Loucy (cell line): ENCODE data around the gene MYO1D.

Experiments used
- H2AFZ ChIP-seq: fragments of 200-600 bp; sonication (generic); 2 replicates; pipeline ENCODE4 v1.6.0; 2016; ENCODE audit warnings: antibody characterized with exemption, mild to moderate bottlenecking, low read length, moderate library complexity
- H3F3A ChIP-seq: fragments of 200-600 bp; 2 replicates; pipeline ENCODE4 v1.6.0; 2016; ENCODE audit warnings: antibody characterized with exemption, low read depth, mild to moderate bottlenecking
- H3K27me3 ChIP-seq: fragments of 200-600 bp; sonication (generic); 2 replicates; pipeline ENCODE4 v1.6.1; 2014; ENCODE audit warnings: low read length, mild to moderate bottlenecking; ENCODE audit not compliant: insufficient read depth, poor library complexity, severe bottlenecking
- H3K36me3 ChIP-seq: fragments of 200-600 bp; sonication (generic); 2 replicates; pipeline ENCODE4 v1.6.1; 2016; ENCODE audit warnings: low read length; ENCODE audit not compliant: insufficient read depth
- H3K4me1 ChIP-seq: fragments of 200-600 bp; sonication (generic); 2 replicates; pipeline ENCODE4 v1.5.1; 2014; ENCODE audit warnings: low read length, mild to moderate bottlenecking; ENCODE audit not compliant: insufficient read depth, poor library complexity, severe bottlenecking
- H3K4me2 ChIP-seq: fragments of 200-600 bp; sonication (generic); 2 replicates; pipeline ENCODE4 v1.6.0; 2014; ENCODE audit warnings: antibody characterized with exemption, low read length, low read depth, mild to moderate bottlenecking; ENCODE audit not compliant: poor library complexity, severe bottlenecking
- H3K4me3 ChIP-seq: fragments of 200-600 bp; sonication (generic); 2 replicates; pipeline ENCODE4 v1.5.1; 2014; ENCODE audit warnings: low read length, mild to moderate bottlenecking, mixed read lengths; ENCODE audit not compliant: poor library complexity, severe bottlenecking
- H3K79me2 ChIP-seq: fragments of 200-600 bp; sonication (generic); 2 replicates; pipeline ENCODE4 v1.6.1; 2014; ENCODE audit warnings: low read length; ENCODE audit not compliant: insufficient read depth
- H3K9ac ChIP-seq: fragments of 200-600 bp; sonication (generic); 2 replicates; pipeline ENCODE4 v1.6.0; 2014; ENCODE audit warnings: mild to moderate bottlenecking, low read depth, low read length, moderate library complexity; ENCODE audit not compliant: poor library complexity, severe bottlenecking
- H3K9me2 ChIP-seq: fragments of 200-600 bp; sonication (generic); replicated peaks from 2 replicates; pipeline ENCODE4 v1.6.1; 2016; ENCODE audit warnings: low read depth, low read length, mixed read lengths
- H3K9me3 ChIP-seq: fragments of 200-600 bp; sonication (generic); 2 replicates; pipeline ENCODE4 v1.6.1; 2014; ENCODE audit warnings: mild to moderate bottlenecking, antibody characterized with exemption, low read length, low read depth; ENCODE audit not compliant: insufficient read depth
- H4K20me1 ChIP-seq: fragments of 200-600 bp; sonication (generic); 2 replicates; pipeline ENCODE4 v1.6.0; 2014; ENCODE audit warnings: antibody characterized with exemption, low read length, mild to moderate bottlenecking; ENCODE audit not compliant: insufficient read depth, poor library complexity, severe bottlenecking
- CTCF ChIP-seq: fragments of 200-600 bp; sonication (generic); conservative IDR thresholded peaks from 2 replicates; pipeline ENCODE4 v1.5.1; 2014; ENCODE audit warnings: mild to moderate bottlenecking, antibody characterized with exemption, low read length
- EZH2phosphoT487 ChIP-seq: fragments of 200-600 bp; IDR thresholded peaks from 2 replicates; pipeline ENCODE4 v1.6.1; 2018; ENCODE audit warnings: antibody characterized with exemption, mild to moderate bottlenecking, moderate library complexity, borderline replicate concordance

The MYO1D gene

GRCh38 chr17:32566303-32566702 is 310.6 kb downstream of the MYO1D start:
- H3K4me3 ChIP-seq, result no peak overlapping the region
- H4K20me1 ChIP-seq, result no peaks in the 10 kb centered on the region
- no peaks in the 10 kb centered on the region for H3K9me2 ChIP-seq
- TF ChIP-seq CTCF (no peak), EZH2phosphoT487 (no peak)
- no peaks in the 10 kb centered on the region for H3K36me3 ChIP-seq
- H3K4me2 ChIP-seq, result no peak overlapping the region
- no peaks in the 10 kb centered on the region for H3K27me3 ChIP-seq
- H3K79me2 ChIP-seq, result no peaks in the 10 kb centered on the region
- H3F3A ChIP-seq, result no peaks in the 10 kb centered on the region
- peaks cover 9% of the 10 kb centered on the region for H3K4me1 ChIP-seq
- H3K9ac ChIP-seq, result no peak overlapping the region
- no peaks in the 10 kb centered on the region for H3K9me3 ChIP-seq
- no peak overlapping the region for H2AFZ ChIP-seq

GRCh38 chr17:32565401-32565800 is 311.5 kb downstream of the MYO1D start:
- Histone ChIP-seq H3K36me3 (no peaks in the 10 kb centered on the region), H3K79me2 (no peaks in the 10 kb centered on the region), H3K27me3 (no peaks in the 10 kb centered on the region), H4K20me1 (no peaks in the 10 kb centered on the region), H3K9me3 (no peaks in the 10 kb centered on the region), H3K4me3 (no peak overlapping the region), H3F3A (no peaks in the 10 kb centered on the region), H3K9me2 (no peaks in the 10 kb centered on the region), H3K9ac (no peak overlapping the region), H3K4me1 (peaks cover 9% of the 10 kb centered on the region), H2AFZ (no peak overlapping the region), H3K4me2 (no peak overlapping the region)
- TF ChIP-seq CTCF, result no peak

- Histone ChIP-seq H3K9me2 (no peaks in the 10 kb centered on the region), H3K4me3 (no peak overlapping the region), H2AFZ (no peak overlapping the region), H3K9ac (no peak overlapping the region), H3K9me3 (no peaks in the 10 kb centered on the region), H3K4me2 (no peak overlapping the region), H3K36me3 (no peaks in the 10 kb centered on the region), H3K79me2 (no peaks in the 10 kb centered on the region), H3K27me3 (no peaks in the 10 kb centered on the region), H3F3A (no peaks in the 10 kb centered on the region), H3K4me1 (peaks cover under 1% of the 10 kb centered on the region), H4K20me1 (no peaks in the 10 kb centered on the region)
- TF ChIP-seq CTCF (no peak), EZH2phosphoT487 (no peak)
Measured at GRCh38 chr17:32564325-32564724, 312.6 kb downstream of the MYO1D start.
